T-helper 1 cell treated with Interleukin-12 subunit alpha and Interleukin-12 subunit beta and Interleukin-4 antibody, amounts not matched to agents 30 μg/mL and 1 μg/mL, for 36 hours (primary cell): ENCODE data around the gene GAP43.

Source experiments
- H3K27ac Mint-ChIP-seq: one replicate; pipeline ENCODE4 v1.8.0; 2021; ENCODE audit warnings: mild to moderate bottlenecking, mixed read lengths
- H3K27me3 Mint-ChIP-seq: one replicate; pipeline ENCODE4 v1.8.0; 2021; ENCODE audit warnings: low read depth, mixed read lengths
- H3K36me3 Mint-ChIP-seq: one replicate; pipeline ENCODE4 v1.8.0; 2021; ENCODE audit warnings: low read depth, mixed read lengths
- H3K4me1 Mint-ChIP-seq: one replicate; pipeline ENCODE4 v1.8.0; 2021; ENCODE audit warnings: low read depth, mixed read lengths
- H3K4me3 Mint-ChIP-seq: one replicate; pipeline ENCODE4 v1.8.0; 2021; ENCODE audit warnings: mild to moderate bottlenecking, moderate library complexity, mixed read lengths
- H3K9me3 Mint-ChIP-seq: one replicate; pipeline ENCODE4 v1.8.0; 2021; ENCODE audit warnings: mixed read lengths

The GAP43 gene

DNA sequence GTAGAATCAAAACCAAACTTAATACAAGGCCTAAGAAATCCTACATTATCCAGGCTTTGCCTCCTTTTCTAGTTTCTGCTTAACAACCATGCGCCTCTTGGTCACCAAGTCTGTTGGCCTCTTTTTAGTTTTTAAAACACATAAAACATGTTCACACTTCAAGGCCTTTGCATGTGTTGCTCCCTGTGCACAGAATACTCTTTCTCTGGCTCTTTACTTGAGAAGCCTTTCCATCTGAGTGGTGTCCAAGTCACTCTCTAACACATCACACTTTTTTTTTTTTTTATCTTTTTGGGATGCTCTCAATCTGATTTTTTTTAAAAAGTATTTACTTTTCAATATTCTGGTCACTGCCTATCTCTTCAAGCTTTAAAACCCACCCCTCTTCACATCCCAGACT, 14.9 kb downstream of the GAP43 start:
- Mint-ChIP-seq H3K36me3 (no peaks in the 10 kb centered on the region), H3K4me3 (no peak overlapping the region), H3K4me1 (peaks cover 3% of the 10 kb centered on the region), H3K9me3 (peaks cover 3% of the 10 kb centered on the region), H3K27ac (no peak overlapping the region), H3K27me3 (peaks cover 4% of the 10 kb centered on the region)

DNA sequence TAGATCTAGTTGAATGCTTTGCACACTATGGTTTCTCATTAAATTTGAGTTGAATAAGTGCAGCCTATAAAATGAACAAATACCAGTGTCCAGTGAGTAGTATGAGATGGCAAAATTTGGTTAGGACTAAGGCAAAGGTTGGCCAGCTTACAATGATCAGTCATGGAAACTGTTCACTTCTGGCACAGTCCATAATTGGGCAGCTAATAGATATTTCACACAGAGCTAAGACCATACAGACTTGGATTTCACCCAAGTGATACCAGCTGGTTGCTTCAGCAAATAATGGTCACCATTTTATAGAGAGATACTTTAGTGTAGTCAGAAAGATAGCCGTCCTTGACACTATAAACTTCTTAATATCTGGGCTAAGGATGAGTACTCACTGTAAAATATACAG, 15.7 kb downstream of the GAP43 start:
- H3K9me3 Mint-ChIP-seq: peaks cover 3% of the 10 kb centered on the region
- no peak overlapping the region for H3K4me3 Mint-ChIP-seq
- H3K36me3 Mint-ChIP-seq: no peaks in the 10 kb centered on the region
- peaks cover 4% of the 10 kb centered on the region for H3K27me3 Mint-ChIP-seq
- H3K27ac Mint-ChIP-seq: no peak overlapping the region
- H3K4me1 Mint-ChIP-seq: peaks cover 3% of the 10 kb centered on the region

DNA sequence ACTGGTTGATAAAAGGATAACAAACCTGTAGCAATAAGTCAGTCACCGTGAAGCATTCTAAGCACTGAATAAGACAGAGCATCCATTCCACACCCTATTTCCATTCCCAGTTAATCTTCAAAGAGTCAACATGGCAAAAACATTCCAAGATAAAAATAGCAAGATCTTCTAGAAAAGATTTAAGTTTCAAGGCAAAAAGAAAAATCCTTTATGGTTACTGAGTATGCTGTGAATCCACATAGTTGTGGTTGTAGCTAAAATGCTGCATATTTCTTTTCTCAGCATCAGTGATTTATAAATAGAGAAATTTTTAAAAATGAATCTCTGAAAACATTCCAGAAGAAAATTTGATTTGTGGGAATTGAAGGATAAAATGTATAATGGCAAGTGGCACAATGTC, 21.1 kb downstream of the GAP43 start:
- Mint-ChIP-seq H3K27me3 (peaks cover 21% of the 10 kb centered on the region), H3K9me3 (no peaks in the 10 kb centered on the region), H3K4me3 (no peak overlapping the region), H3K27ac (no peak overlapping the region), H3K4me1 (peaks cover 4% of the 10 kb centered on the region), H3K36me3 (no peaks in the 10 kb centered on the region)

DNA sequence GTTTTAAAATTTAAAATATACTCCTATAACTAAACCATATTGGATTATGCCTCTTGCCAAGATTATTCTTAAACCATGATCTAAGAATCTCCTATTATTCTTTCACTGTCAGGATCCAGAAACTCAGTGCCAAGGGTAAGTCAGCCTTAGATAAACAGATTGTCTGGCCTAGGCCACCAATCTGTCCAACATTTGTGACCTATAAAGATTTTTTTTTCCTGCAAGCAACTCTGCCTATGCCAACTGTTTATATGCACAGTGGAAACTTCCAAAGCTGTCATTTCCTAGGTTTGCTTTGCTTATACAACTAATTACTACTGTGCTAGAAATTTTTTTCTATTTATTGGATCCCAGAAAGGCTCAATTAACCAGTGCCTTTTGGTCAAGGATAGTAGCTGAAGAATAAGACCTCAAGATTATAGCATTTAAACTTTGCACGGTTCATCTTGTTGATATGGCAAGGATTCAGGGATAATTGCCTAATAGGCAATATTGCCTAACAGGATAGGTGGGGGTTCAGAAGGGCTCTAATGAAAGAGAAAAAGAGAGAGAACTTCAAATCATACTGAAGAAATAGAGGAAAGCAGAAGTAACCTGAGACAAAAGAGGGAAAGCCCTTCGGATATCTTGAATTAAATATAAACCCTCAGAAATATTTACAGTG, 22.8 kb downstream of the GAP43 start:
- Mint-ChIP-seq H3K36me3 (no peaks in the 10 kb centered on the region), H3K4me3 (no peak overlapping the region), H3K9me3 (no peaks in the 10 kb centered on the region), H3K4me1 (peaks cover 4% of the 10 kb centered on the region), H3K27ac (no peak overlapping the region), H3K27me3 (peaks cover 20% of the 10 kb centered on the region)

DNA sequence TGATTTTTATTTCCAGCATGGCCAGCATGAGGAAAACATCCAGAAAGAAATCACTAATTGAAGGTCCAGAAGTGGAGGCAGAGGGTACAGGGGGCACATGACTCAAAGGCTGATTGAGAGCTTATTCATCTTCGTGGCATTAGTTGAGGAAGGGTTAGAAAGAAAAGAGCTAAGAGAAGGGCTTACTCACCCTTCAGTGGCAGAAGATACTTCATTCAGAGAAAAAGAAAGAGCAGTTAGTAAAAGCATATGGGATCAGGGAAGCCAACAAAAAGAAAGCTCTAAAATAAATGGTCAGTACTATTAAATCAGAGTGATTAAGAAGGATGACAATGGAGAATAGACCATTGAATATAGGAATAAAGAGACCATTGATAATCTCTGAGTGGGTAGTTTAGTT, 25.2 kb downstream of the GAP43 start:
- peaks cover 4% of the 10 kb centered on the region for H3K4me1 Mint-ChIP-seq
- no peak overlapping the region for H3K27ac Mint-ChIP-seq
- H3K27me3 Mint-ChIP-seq: peaks cover 24% of the 10 kb centered on the region
- no peak overlapping the region for H3K4me3 Mint-ChIP-seq
- no peaks in the 10 kb centered on the region for H3K36me3 Mint-ChIP-seq
- H3K9me3 Mint-ChIP-seq: no peaks in the 10 kb centered on the region

DNA sequence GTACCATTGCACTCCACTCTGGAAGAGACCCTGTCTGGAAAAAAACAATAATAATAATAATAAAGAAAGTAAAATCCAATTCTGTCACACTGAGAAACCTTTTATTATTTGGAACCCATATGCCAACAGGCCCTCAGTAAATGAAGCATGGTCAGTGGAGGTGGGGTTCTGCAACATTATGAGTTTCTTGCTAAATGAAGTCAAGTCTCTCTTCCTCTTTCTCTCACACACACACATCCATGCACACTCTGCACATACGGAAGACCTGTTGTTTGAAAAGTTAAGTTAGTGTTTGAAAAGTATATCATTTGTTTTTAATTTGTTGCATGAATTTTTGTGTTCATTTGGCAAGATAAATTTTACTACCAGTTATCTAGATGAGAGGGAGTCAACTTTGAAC, 27.8 kb downstream of the GAP43 start:
- Mint-ChIP-seq H3K4me1 (peaks cover 4% of the 10 kb centered on the region), H3K27ac (no peak overlapping the region), H3K36me3 (no peaks in the 10 kb centered on the region), H3K4me3 (no peak overlapping the region), H3K9me3 (no peaks in the 10 kb centered on the region), H3K27me3 (peaks cover 24% of the 10 kb centered on the region)

DNA sequence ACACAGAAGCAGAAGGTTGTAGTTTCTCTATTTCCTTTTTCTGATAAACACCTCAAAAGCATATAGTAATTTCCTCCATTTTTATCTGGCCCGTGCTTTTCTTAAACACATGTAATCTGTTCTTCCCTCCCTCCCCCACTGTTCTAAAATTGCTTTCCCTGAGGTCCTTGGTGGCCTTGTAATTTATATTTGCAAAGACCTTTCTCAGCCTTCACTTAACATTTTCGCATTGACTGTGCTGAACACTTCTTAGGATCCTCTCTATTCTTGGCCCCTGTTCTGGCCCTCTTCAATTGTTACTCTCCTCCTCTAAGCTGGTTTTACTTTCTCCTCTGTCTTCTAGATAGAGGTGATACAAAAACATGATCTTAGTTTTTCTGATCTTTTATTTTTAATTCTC, 28.3 kb downstream of the GAP43 start:
- Mint-ChIP-seq H3K4me1 (peaks cover 4% of the 10 kb centered on the region), H3K36me3 (no peaks in the 10 kb centered on the region), H3K4me3 (no peak overlapping the region), H3K27me3 (peaks cover 24% of the 10 kb centered on the region), H3K27ac (no peak overlapping the region), H3K9me3 (no peaks in the 10 kb centered on the region)

DNA sequence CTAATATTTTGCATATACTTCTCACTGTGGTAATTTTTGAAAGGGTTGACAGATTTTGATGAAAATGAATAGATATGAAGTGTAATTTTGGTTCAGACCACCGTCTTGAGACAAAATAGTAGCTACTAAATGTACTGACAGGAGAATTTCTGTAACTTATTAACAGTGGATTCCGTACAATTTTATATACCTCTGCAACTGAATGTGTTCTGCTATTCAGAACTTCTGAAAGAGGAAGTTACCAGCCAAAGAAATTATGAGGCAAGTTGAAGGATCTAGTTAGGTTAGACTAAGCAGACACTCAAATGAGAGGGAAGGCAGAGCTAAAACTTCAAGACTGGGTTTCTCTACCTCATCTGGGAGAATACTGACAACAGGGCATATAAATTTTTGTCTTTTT, 29.4 kb downstream of the GAP43 start:
- H3K27ac Mint-ChIP-seq: no peak overlapping the region
- H3K4me3 Mint-ChIP-seq: no peak overlapping the region
- H3K9me3 Mint-ChIP-seq: no peaks in the 10 kb centered on the region
- peaks cover 18% of the 10 kb centered on the region for H3K27me3 Mint-ChIP-seq
- peaks cover 6% of the 10 kb centered on the region for H3K4me1 Mint-ChIP-seq
- H3K36me3 Mint-ChIP-seq: no peaks in the 10 kb centered on the region

DNA sequence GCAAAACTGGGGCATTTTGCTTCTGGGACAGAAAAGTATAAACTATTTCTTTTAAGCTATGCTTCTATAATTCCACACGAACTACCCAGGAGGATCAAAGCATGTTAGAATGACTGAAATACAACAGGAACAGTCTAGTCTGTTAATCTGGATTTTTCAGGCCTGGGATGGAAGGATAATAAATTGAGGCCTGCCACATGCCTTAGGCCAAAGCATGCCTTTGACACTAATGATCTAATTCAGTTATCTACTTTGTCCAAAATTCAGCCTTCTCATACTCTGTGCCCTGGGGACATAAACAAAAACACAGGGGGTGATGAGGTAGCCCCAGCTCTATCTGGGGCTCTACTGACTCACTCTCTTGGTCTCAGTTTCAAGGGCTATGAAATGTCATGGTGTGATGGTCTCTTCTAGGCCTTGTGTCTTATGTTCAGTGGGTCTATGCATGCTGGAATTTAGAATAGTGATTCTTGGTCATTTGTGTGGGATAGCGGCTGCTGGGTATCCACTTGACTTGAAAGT, 32.5 kb downstream of the GAP43 start:
- peaks cover 2% of the 10 kb centered on the region for H3K36me3 Mint-ChIP-seq
- H3K4me1 Mint-ChIP-seq: peaks cover 18% of the 10 kb centered on the region
- H3K4me3 Mint-ChIP-seq: no peak overlapping the region
- no peaks in the 10 kb centered on the region for H3K9me3 Mint-ChIP-seq
- no peak overlapping the region for H3K27ac Mint-ChIP-seq
- H3K27me3 Mint-ChIP-seq: peaks cover 4% of the 10 kb centered on the region

DNA sequence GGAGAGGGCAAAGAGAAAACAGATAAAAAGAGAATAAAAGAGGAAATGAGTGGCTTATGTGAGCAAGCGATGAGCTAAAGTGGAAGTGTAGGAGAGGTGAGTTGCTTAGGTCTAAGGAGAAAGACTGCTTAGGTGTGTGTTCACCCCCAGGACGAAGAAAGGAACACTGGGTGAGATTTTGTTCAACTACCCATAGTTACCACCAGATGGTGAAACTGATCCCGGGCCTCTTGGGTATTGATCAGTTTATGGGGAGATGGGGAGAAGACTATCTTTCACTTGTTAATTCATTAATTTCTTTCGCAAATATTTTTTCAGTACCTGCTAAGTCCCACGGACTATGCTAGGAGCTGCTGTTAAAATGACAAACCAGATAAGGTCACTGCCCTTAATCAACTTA, 33.9 kb downstream of the GAP43 start:
- H3K4me1 Mint-ChIP-seq: peaks cover 18% of the 10 kb centered on the region
- peaks cover 2% of the 10 kb centered on the region for H3K36me3 Mint-ChIP-seq
- H3K27ac Mint-ChIP-seq: peak overlapping the region; percentile 67
- H3K9me3 Mint-ChIP-seq: no peaks in the 10 kb centered on the region
- peak overlapping the region; percentile 52 for H3K4me3 Mint-ChIP-seq
- H3K27me3 Mint-ChIP-seq: no peaks in the 10 kb centered on the region

DNA sequence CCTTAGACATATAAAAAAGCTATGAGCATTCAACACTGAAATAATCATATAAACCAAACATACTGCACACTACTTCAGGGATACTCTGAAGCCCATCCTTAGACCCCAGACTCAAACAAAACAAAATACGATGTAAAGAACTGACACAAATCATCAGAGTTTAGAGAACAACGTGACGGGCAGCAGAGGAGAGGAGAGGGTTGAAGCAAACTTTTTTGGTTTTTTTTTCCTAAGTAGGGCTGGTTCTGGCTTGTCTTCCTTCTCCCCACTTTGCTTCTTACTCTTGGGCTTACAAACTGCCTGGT, 34.7 kb downstream of the GAP43 start:
- H3K4me1 Mint-ChIP-seq: peaks cover 18% of the 10 kb centered on the region

DNA sequence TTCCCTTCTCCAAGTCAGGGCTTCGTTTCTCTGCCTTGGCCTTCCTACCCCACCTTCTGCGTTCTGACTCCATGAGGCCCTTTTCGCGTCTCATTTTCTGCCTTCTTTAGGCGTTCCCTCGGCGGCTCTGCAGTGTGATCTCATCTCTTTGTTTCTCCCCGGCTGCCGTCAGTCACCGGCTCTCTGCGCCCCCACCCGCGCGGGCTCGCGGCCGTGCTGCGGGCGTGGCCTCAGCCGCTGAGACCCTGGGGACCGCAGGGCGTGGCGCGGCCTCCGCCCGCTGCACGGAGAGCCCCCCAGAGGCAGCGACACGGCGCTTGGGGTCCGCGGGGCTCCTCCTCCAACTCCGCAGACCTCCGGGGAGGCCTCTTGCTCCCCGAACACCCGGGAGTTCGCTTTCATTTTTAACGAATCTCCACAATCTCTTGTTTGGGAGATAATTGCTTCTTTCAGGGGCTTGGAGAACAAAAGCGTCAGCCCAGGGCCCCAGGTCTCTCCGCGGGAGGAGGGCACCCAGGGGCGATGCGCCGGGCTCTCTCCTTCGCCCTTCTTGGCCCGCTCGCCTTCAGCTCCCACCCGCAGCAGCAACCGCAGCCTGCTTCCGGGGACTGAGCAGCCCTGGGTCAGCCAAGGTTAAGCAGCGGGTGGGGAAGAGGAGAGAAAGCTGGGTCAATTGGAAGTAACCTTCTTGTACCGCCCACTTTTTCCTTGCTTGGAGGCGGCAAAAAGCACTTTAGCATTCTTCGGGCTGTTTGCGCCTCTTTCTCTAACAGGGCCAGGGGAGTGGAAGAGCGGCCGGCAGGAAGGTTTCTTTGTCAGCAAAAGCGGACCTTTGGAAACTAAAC, 35.2 kb downstream of the GAP43 start:
- Mint-ChIP-seq H3K27me3 (no peaks in the 10 kb centered on the region), H3K27ac (peak overlapping the region; percentile 95), H3K4me1 (peaks cover 18% of the 10 kb centered on the region), H3K4me3 (peak overlapping the region; percentile 89), H3K9me3 (no peaks in the 10 kb centered on the region), H3K36me3 (peaks cover 2% of the 10 kb centered on the region)

More for the DNA sequence above, 34.7 kb downstream of the GAP43 start:
- H3K27me3 Mint-ChIP-seq: no peaks in the 10 kb centered on the region
- H3K27ac Mint-ChIP-seq: peak overlapping the region; percentile 95
- H3K9me3 Mint-ChIP-seq: no peaks in the 10 kb centered on the region
- peak overlapping the region; percentile 89 for H3K4me3 Mint-ChIP-seq
- peaks cover 2% of the 10 kb centered on the region for H3K36me3 Mint-ChIP-seq

DNA sequence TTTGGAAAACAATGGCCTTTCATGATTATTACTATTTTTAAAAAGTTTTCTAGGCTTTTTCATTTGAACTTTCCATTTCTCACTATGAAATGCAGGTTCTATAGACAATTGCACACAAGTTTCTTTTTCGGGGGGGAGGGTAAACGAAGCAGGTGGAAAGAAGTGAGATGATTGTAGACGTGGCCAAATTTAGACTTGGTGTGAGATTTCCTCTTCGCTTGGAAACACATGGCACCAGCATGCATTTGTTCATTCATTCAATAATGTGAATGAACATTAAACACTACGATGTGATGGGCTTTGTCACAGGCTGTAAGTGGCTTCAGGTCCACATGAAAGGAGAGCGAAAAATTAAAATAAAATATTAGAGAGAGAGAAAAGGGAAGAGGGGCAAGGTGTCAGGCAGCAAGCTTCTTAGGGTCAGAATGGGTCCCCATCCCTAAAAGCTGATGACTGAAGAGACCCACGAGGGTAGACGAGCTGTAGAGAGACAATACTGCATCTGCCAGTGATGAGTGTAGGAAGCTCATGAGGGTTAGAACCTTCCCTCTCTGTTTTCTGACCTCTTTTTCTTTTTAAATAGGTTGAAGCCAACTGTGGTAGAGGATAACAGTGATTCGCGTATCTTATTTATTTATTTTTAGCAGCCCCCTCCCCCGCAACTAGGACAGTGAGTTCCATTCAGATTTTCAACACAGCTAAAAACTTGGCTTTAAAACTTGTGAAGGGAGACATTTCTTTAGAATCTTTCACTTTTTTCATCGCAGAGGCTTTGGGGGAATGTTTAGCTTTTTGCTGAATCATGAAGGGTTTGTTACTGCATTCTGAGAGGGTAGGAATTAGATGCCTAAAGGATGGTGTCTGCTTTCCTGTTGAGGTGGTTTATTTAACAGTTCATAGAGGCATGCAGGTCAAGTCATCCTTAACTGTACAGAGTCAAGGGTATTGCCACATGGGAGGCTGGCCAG, 36.2 kb downstream of the GAP43 start:
- Mint-ChIP-seq H3K4me3 (peak overlapping the region; percentile 73), H3K9me3 (no peaks in the 10 kb centered on the region), H3K4me1 (peaks cover 18% of the 10 kb centered on the region), H3K27me3 (no peaks in the 10 kb centered on the region), H3K36me3 (peaks cover 2% of the 10 kb centered on the region), H3K27ac (no peak overlapping the region)

DNA sequence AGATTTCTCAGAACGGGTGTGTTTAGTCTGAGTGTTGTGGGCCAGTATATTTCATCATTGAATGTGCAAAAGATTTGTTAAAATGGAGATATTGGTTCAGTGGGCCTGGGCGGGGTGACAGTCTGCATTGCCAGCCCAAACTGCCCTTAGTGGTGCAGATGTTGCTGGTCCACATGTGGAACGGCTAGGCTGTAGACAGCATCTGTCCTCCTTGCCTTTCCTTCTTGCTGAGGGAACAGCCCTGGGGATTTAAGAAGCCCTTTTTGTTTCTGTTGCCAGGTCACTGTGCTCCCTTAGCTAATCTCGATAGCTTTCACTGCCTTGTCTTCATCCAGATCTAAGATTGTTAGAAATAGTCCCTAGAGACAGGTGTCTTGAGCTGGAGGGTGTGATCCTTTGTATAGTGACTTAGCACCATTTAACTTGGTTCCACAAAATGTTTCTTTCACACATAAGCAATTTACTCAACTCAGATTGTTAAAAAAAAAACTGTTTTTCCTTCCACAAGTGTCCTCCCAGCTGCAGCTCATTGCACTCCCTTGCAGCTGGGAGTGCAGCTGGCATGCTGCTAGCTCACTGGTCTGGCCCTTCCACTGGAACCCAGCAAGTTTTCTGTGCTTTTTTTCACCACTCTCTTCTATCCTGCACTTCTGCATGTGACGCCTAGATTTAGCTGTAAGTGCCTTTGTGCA, 37.5 kb downstream of the GAP43 start:
- peaks cover 2% of the 10 kb centered on the region for H3K36me3 Mint-ChIP-seq
- H3K4me3 Mint-ChIP-seq: no peak overlapping the region
- H3K27ac Mint-ChIP-seq: no peak overlapping the region

More for the DNA sequence above, 37.5 kb downstream of the GAP43 start:
- peaks cover 18% of the 10 kb centered on the region for H3K4me1 Mint-ChIP-seq
- peaks cover 3% of the 10 kb centered on the region for H3K27me3 Mint-ChIP-seq
- H3K9me3 Mint-ChIP-seq: no peaks in the 10 kb centered on the region
